ENCODE results near the gene RELT.

The RELT gene

GRCh38 chr11:73330569-73331093 is 45.6 kb upstream of the RELT start:
- Histone ChIP-seq H3K4me3 (ENCODE audit: low read length) (no peak overlapping the region), H3K9me2 (replicated peaks; ENCODE audit: control insufficient read depth, low read length) (no peaks in the 10 kb centered on the region), H4K20me1 (ENCODE audit: control insufficient read depth, insufficient read depth, low read depth, low read length) (no peaks in the 10 kb centered on the region), H3K4me2 (ENCODE audit: low read length) (no peak overlapping the region), H3K27me3 (ENCODE audit: control insufficient read depth, low read length) (no peaks in the 10 kb centered on the region), H3K36me3 (ENCODE audit: control insufficient read depth, low read length) (no peaks in the 10 kb centered on the region), H3F3A (ENCODE audit: control insufficient read depth, insufficient read depth) (0 out of 2 replicates have a peak, but pooled peaks cover 2% of the 10 kb centered on the region), H3K79me2 (ENCODE audit: control insufficient read depth, low read length) (no peaks in the 10 kb centered on the region), H3K9me3 (ENCODE audit: control insufficient read depth, insufficient read depth, low read length) (no peaks in the 10 kb centered on the region), H3K27ac (ENCODE audit: low read depth, low read length) (no peak overlapping the region), H3K4me1 (ENCODE audit: control insufficient read depth, low read length) (peaks cover 10% of the 10 kb centered on the region)
- TF ChIP-seq EZH2phosphoT487 (IDR thresholded peaks at IDR 0.05; ENCODE audit: borderline replicate concordance, low read length) (no peak), CTCF (IDR thresholded peaks at IDR 0.05; ENCODE audit: low read depth, low read length, poor library complexity, severe bottlenecking) (no peak)

GRCh38 chr11:73331138-73331916 is 44.9 kb upstream of the RELT start:
- no peaks in the 10 kb centered on the region for H4K20me1 ChIP-seq (ENCODE audit: control insufficient read depth, insufficient read depth, low read depth, low read length)
- H3K9me2 ChIP-seq (replicated peaks; ENCODE audit: control insufficient read depth, low read length) = no peaks in the 10 kb centered on the region
- no peak overlapping the region for H3K27ac ChIP-seq (ENCODE audit: low read depth, low read length)
- no peak overlapping the region for H3K4me3 ChIP-seq (ENCODE audit: low read length)
- no peaks in the 10 kb centered on the region; the same call in 1 of the 2 replicates for H3K27me3 ChIP-seq (ENCODE audit: control insufficient read depth, low read length)
- H3K9me3 ChIP-seq (ENCODE audit: control insufficient read depth, insufficient read depth, low read length) = no peaks in the 10 kb centered on the region
- H3K4me1 ChIP-seq (ENCODE audit: control insufficient read depth, low read length) = peaks cover 8% of the 10 kb centered on the region
- no peaks in the 10 kb centered on the region for H3K36me3 ChIP-seq (ENCODE audit: control insufficient read depth, low read length)
- TF ChIP-seq CTCF (IDR thresholded peaks at IDR 0.05; ENCODE audit: low read depth, low read length, poor library complexity, severe bottlenecking) (no peak), EZH2phosphoT487 (IDR thresholded peaks at IDR 0.05; ENCODE audit: borderline replicate concordance, low read length) (no peak)
- no peaks in the 10 kb centered on the region for H3K79me2 ChIP-seq (ENCODE audit: control insufficient read depth, low read length)
- H3K4me2 ChIP-seq (ENCODE audit: low read length) = no peak overlapping the region
- 0 out of 2 replicates have a peak, but pooled peaks cover 2% of the 10 kb centered on the region for H3F3A ChIP-seq (ENCODE audit: control insufficient read depth, insufficient read depth)

- no peaks in the 10 kb centered on the region for H4K20me1 ChIP-seq (ENCODE audit: control insufficient read depth, insufficient read depth, low read depth, low read length)
These were observed 43.0 kb upstream of the RELT start for GRCh38 chr11:73333173-73333572.

More at GRCh38 chr11:73333173-73333572, 43.0 kb upstream of the RELT start:
- Histone ChIP-seq H3K27ac (ENCODE audit: low read depth, low read length) (no peak overlapping the region), H3K79me2 (ENCODE audit: control insufficient read depth, low read length) (no peaks in the 10 kb centered on the region), H3K9me3 (ENCODE audit: control insufficient read depth, insufficient read depth, low read length) (no peaks in the 10 kb centered on the region), H3K4me3 (ENCODE audit: low read length) (no peak overlapping the region), H3K4me2 (ENCODE audit: low read length) (no peak overlapping the region), H3K4me1 (ENCODE audit: control insufficient read depth, low read length) (peaks cover 4% of the 10 kb centered on the region), H3K36me3 (ENCODE audit: control insufficient read depth, low read length) (no peaks in the 10 kb centered on the region), H3F3A (ENCODE audit: control insufficient read depth, insufficient read depth) (0 out of 2 replicates have a peak, but pooled peaks cover 2% of the 10 kb centered on the region), H3K9me2 (replicated peaks; ENCODE audit: control insufficient read depth, low read length) (no peaks in the 10 kb centered on the region), H3K27me3 (ENCODE audit: control insufficient read depth, low read length) (peaks cover 4% of the 10 kb centered on the region; the same call in 1 of the 2 replicates)
- no peak for TF ChIP-seq CTCF (IDR thresholded peaks at IDR 0.05; ENCODE audit: low read depth, low read length, poor library complexity, severe bottlenecking)
- no peak for TF ChIP-seq EZH2phosphoT487 (IDR thresholded peaks at IDR 0.05; ENCODE audit: borderline replicate concordance, low read length)

All from DOHH2 (cell line).